NCI-H82 treated with DMSO at 0.1 percent for 48 hours (cell line): ENCODE measurements around the gene TSKU.
"Not testable (repeated sequence)": the region's sequence is repeated elsewhere in the genome, so short reads cannot be mapped to it uniquely, and the experiment has no call there.

Source experiments
- DNase-seq: peaks from one replicate; lab custom pipeline; 2025; ENCODE audit not compliant: unreplicated experiment; lab: John Stamatoyannopoulos, UW

TSKU gene

GRCh38 chr11:76822406-76822805, 39.2 kb downstream of the TSKU start:
- no peak for DNase-seq

- no peak for DNase-seq
Observed at GRCh38 chr11:76823481-76824028, 40.4 kb downstream of the TSKU start.

- DNase-seq, result no peak
Observed at GRCh38 chr11:76824083-76824939, 41.2 kb downstream of the TSKU start.

GRCh38 chr11:76824980-76825725, 42.0 kb downstream of the TSKU start:
- DNase-seq, result no peak

- DNase-seq, result peak; percentile 7
Observed at GRCh38 chr11:76825726-76826396, 42.7 kb downstream of the TSKU start.

GRCh38 chr11:76826508-76826907, 43.4 kb downstream of the TSKU start:
- not testable (repeated sequence) for DNase-seq

GRCh38 chr11:76827005-76827404, 43.8 kb downstream of the TSKU start:
- DNase-seq, result not testable (repeated sequence)

GRCh38 chr11:76830639-76831327, 47.6 kb downstream of the TSKU start:
- DNase-seq, result peak; percentile 93

- no peak for DNase-seq
Observed at GRCh38 chr11:76831686-76832310, 48.6 kb downstream of the TSKU start.

- no peak for DNase-seq
Observed at GRCh38 chr11:76832361-76832760, 49.2 kb downstream of the TSKU start.

GRCh38 chr11:76834151-76834550, 51.0 kb downstream of the TSKU start:
- no peak for DNase-seq

- DNase-seq, result no peak
Observed at GRCh38 chr11:76835036-76835435, 51.9 kb downstream of the TSKU start.

- peak; percentile 59 for DNase-seq
Observed at GRCh38 chr11:76835928-76836612, 52.9 kb downstream of the TSKU start.

- no peak for DNase-seq
Observed at GRCh38 chr11:76836613-76837291, 53.6 kb downstream of the TSKU start.

- no peak for DNase-seq
Observed at GRCh38 chr11:76837696-76838677, 54.8 kb downstream of the TSKU start.

- peak; percentile 55 for DNase-seq
Observed at GRCh38 chr11:76838678-76839068, 55.5 kb downstream of the TSKU start.

GRCh38 chr11:76839311-76839710, 56.2 kb downstream of the TSKU start:
- no peak for DNase-seq

- DNase-seq, result no peak
Observed at GRCh38 chr11:76841923-76842452, 58.8 kb downstream of the TSKU start.
